Eye (tissue), 1 donor: ENCODE data around the gene NPC1.
"Not testable (repeated sequence)": the region's sequence is repeated elsewhere in the genome, so short reads cannot be mapped to it uniquely, and the experiment has no call there.

Experiments used
- DNase-seq: peaks from one replicate; pipeline ENCODE4 v3.0.0-alpha.2; 2015

Gene NPC1

GRCh38 chr18:23573626-23574431 lies 12.5 kb downstream of the NPC1 start:
- DNase-seq: no peak

- no peak for DNase-seq
These were observed 13.3 kb downstream of the NPC1 start for GRCh38 chr18:23573020-23573419.

GRCh38 chr18:23572570-23572969 lies 13.7 kb downstream of the NPC1 start:
- DNase-seq: no peak

GRCh38 chr18:23572012-23572411 lies 14.3 kb downstream of the NPC1 start:
- DNase-seq: no peak

DNA sequence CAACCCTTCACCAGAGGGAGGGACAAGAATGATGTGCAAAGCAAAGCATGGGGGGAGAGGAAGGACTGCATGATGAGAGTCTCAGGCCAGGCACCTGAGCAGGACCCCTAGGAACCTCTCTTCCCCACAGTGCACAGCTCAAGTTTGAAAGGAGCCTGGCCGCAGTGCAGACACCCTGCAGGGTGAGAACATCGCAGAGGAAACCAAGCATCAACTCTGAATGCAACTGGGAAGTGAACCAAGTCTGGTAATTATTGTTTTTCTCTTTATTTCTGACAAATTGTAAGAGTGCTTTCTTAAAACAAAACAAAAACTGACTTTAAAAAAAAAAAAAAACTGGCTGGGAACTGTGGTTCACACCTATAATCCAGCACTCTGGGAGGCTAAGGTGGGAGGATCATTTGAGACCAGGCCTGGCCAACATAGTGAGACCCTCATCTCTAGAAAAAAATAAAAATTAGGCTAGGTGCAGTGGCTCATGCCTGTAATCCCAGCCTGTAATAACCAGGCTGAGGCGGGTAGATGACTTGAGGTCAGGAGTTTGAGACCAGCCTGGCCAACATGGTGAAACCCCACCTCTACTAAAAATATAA lies 15.3 kb downstream of the NPC1 start:
- DNase-seq: no peak

GRCh38 chr18:23569299-23570063 lies 16.8 kb downstream of the NPC1 start:
- DNase-seq: no peak

DNA sequence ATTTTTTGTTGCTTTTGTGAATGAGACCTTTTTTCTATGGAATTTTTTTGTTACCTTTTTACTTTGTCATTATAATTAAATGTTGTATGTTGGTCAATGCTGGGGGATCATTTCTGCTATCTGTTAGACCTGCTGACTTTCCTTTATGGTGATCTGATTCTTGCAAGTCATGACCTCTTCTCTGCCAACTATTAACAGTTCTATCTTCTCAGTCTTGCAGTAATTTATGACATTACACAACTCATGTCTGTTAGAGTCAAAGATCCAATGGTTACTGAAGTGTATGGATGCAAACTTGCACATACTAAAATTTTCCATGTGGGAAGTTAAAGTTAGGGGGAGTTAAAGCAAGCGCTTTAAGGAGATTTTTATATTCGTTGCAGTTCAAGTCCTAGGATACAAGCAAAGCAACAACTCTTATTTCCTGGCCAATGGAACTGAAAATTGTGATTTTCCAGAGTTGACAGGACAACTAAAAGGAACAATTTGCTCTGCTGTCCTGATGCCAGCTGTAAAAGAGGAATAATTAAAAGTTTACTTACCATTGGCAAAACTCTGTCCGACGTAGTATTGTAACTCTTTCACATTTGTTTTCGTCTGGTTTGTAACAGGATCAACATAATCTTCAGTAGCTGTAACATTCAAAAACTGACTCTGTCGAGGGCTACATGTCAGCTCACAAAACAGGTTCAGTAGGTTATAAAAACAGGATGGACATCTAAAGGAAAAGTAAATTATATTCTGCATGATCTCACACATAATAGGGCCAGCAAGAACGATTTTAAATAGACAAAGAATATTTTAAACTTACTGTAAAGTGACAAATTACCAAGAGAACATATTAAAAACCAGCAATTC lies 17.8 kb downstream of the NPC1 start:
- no peak for DNase-seq

- DNase-seq: no peak
These were observed 18.6 kb downstream of the NPC1 start for GRCh38 chr18:23567671-23568070.

- no peak for DNase-seq
These were observed 20.3 kb downstream of the NPC1 start for GRCh38 chr18:23565916-23566547.

DNA sequence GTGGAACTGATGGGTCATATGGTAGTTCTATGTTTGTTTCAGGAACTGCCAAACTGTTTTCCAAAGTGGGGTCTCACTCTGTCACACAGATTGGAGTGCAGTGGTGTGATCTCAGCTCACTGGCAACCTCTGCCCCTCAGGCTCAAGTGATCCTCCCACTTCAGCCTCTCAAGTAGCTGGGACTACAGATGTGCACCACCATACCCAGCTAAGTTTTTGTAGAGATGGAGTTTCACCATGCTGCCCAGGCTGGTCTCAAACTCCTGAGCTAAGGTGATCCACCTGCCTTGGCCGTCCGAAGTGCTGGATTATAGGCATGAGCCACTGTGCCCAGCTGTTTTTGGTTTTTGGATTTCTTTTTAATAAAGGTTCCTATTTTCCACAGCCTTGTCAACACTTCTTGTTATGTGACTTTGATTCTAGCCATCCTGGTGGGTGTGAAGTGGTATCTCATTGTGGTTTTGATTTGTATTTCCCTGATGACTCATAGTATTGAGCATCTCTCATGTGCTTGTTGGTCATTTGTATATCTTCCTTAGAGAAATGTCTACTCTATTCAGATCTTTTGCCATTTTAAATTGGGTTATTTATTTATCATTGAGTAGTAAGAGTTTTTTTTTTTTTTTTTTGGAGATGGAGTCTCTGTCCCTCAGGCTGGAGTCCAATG lies 22.8 kb downstream of the NPC1 start:
- DNase-seq: no peak

- no peak for DNase-seq
These were observed 26.1 kb downstream of the NPC1 start for GRCh38 chr18:23560186-23560585.

DNA sequence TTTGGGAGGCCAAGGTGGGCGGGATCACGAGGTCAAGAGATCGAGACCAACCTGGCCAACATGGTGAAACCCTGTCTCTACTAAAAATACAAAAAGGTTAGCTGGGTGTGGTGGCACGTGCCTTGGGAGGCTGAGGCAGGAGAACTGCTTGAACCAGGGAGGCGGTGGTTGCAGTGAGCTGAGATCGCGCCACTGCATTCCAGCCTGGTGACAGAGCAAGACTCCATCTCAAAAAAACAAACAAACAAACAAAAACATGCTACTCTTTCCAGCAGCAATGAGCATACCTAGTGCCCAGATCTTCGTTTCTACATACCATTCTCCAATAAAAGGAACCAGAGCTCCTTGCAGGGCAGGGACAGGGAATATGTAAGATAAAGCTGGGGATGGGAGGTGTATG lies 28.8 kb downstream of the NPC1 start:
- DNase-seq: not testable (repeated sequence)

- no peak for DNase-seq
These were observed 30.0 kb downstream of the NPC1 start for GRCh38 chr18:23556145-23556780.

DNA sequence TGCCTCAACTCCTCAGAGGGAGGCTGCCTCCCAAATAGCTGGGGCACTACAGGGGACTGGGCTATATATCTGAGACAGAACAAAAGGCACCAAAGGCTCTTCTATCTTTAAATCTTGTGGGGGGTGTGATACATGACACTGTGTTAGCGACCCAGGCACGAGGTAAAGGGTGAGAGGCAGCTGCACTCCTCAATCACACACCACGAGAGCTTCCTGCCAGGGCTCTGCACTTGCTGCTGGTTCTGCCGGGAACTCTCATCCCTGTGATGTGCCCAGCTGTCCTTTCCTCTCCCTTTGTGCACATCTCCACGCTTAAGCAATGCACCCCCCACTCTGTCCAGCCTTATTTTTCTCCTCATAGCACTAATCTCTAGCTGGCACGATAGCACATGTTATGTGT lies 32.4 kb downstream of the NPC1 start:
- no peak for DNase-seq

GRCh38 chr18:23552505-23552904 lies 33.8 kb downstream of the NPC1 start:
- no peak for DNase-seq

DNA sequence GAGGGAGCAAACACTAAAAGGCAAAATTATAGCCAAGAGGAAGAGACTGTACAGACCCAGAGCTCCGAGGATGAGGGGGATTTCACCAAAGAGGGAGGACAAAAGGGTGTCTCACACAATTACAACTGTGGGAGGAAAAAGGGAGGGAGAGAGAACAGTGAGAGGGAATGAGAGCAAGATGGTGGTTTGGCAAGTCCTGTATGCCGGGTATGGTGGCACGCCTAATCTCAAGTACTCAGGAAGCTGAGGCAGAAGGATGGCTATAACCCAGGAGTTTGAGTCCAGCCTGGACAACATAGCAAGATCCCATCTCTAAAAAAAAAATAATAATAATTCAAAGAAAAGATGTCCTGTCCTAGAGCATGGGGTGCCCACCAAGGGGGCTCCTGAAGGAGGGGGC lies 34.3 kb downstream of the NPC1 start:
- DNase-seq: no peak

- DNase-seq: no peak
These were observed 35.4 kb downstream of the NPC1 start for GRCh38 chr18:23550898-23551297.

DNA sequence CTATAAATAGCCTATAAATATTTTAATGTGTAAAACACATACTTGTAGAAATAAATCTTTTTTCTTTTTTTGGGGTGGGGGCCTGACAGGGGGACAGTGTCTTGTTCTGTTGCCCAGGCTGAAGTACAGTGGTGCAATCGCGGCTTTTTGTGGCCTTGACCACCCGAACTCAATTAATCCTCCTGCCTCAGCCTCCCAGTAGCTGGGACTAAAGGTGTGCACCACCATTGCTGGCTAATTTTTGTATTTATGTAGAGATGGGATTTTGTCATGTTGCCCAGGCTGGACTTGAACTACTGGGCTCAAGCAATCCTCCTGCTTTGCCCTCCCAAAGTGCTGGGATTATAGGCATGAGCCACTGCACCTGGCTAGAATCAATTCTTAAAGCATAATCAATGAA lies 37.6 kb downstream of the NPC1 start:
- DNase-seq: no peak

DNA sequence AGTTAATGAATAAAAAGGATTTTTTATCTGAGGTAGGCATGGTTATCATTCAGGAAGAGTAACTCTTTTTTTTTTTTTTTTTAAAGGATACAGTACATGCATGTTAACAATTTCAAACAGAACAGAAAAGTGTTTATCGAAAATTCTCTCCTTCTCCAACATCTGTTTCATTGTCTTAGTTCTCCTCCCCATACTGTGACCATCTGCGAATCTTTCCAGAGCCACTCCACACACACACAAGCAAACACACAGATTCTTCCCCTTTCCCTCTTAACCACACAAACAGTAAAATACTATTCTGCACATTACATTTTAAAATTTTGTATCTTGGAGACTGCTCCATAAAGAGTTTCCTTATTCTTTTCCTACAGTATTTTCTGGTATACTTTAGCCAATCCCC lies 38.0 kb downstream of the NPC1 start:
- no peak for DNase-seq

DNA sequence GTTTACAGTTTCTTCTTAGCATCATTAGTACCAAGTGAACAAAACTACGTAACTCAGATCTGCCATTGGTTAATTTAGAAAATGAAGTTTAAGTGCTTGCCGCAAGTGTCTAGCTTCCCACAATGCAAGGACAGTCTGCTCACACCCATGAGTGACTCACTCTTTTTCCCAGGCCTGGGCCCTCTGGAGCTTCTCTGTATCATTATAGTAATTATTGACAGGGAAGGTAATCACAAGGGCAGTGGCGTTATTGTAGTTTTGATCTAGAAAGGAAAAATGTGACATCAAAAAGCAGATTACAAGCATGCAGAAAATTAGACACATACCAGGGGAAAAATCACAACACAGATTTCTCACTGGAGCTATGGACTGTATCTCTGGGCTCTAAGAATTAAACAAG lies 38.5 kb downstream of the NPC1 start:
- no peak for DNase-seq

DNA sequence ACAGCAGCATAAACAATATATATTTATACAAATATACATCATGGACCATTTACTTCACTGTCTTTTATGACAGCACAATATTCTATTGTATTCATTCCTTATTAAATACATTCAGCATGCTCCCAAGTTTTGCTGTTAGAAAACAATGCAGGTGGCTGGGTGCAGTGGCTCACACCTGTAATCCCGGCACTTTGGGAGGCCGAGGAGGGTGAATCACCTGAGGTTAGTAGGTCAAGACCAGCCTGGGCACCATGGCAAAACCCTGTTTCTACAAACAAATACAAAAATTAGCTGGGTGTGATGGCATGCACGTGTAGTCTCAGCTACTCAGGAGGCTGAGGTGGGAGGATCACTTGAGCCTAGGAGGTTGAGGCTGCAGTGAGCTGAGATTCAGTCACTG lies 39.0 kb downstream of the NPC1 start:
- DNase-seq: no peak
